ENCODE results near the gene PODN.
A peak's percentile ranks its signal among the peaks of the same experiment; 100 is the strongest.

PODN gene

DNA sequence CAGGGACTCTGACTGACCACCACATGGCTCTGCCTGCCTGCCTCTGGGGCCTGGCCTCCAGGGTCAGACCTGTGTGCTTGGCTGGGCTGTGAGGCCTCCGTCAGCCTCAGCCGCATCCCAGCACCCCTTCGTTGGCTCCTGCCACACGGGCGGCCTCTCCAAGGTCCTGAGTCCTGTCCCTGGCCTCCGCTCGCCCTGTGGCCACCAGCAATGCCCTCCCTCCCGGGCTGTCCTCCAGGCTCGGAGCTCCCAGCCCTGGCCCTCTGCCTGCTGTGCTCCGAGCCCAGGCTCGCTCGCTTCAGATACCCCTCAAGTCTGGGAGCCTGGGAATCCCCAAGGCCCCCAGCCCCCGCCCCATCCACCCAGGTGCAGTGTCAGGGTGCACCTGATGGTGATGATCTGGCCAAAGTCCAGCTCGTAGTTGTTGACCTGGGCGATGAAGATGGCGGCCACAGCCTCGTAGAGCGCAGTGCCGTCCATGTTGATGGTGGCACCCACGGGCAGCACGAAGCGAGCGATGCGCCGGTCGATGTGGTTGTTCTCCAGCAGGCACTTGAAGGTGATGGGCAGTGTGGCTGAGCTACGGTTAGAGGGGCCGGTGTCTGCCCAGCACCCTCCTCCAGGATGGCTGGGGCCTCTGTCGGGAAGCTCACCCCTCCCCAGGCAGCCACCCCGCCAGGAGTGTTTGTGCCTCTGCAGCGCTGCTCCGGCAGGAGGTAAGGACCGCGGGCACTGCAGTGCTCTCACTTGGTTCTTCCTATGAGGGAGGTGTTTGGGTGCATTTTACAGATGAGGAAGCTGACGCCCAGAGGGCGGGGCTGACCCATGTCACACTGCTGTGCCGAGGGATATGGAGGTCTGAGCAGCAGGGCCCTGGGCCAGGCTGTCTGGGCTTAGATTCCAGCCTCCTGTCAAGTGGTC is 28.5 kb downstream of the PODN start:
- no peak for DNase-seq

- peak in 1 of 2 experiments; percentile 41 for DNase-seq
These were observed 30.0 kb downstream of the PODN start for GRCh38 chr1:53091841-53092645.

DNA sequence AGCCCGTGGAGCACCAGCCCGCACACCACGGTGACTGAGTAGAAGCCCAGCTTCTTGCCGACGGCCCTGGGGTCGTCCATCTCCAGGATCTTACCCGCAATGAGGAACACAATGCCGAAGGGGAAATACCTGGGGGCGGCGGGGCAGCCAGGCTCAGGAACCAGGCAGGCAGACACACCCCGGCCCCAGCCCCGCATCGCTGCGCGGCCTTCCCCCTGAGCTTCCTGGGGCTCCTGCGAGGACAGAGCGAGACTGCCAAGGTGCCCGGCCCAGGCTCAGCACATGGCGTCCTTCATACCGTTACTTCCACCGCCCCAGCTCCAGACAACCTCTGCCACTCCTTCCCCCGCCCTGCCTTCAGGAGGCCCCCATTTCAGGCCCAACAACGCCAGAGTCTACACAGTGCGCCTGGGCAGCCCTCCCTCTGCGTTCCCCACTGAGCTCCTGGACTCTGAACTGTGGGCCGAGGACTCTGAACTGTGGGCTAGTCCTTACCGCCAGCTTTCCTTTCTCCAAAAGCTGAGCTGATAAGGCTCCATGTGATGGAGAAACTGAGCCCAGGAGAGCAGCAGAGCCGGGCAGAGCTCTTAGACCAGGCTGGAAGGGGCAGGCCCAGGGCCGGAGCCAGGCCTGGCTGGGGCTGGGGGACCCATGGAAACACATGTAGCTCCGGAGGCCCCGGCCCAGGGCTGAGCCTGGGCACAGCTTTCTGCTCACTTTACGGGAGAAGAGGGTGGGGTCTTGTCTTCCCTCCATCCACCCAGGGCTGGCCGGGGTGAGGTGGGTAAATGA is 30.8 kb downstream of the PODN start:
- no peak for DNase-seq

GRCh38 chr1:53093451-53093754 is 31.4 kb downstream of the PODN start:
- no peak for DNase-seq

GRCh38 chr1:53093778-53094532 is 31.9 kb downstream of the PODN start:
- no peak for DNase-seq

- no peak for DNase-seq
These were observed 32.5 kb downstream of the PODN start for GRCh38 chr1:53094533-53094919.

DNA sequence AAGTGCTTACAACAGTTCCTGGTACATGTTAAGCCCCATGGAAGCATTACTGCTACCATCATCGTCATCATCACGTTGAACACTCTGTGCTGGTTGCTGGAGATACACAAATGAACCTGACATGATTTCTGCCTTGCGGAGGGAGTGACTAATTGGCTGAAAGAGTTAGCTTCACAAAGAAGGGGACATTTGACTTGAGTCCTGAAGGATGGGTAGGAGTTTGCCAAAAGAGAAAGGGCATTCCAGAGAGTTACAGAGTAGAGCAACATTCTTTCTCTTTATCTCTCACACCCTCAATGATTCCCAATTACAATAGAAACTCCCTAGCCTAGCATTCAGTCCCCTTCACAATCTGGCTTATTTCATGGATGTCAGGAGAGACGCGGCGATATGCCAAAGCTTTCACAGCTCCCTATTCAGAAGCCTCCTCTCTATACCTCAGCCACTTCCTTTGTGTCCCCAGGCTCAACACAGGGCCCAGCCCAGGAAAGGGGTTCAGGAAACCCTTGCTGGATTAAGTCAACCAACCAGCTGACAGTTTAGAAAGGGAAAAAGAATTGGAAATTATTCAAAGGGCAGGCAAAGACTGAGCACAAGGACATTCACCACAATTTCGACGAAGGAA is 42.4 kb downstream of the PODN start:
- DNase-seq = no peak

- no peak for DNase-seq
These were observed 45.1 kb downstream of the PODN start for GRCh38 chr1:53107090-53107489.

DNA sequence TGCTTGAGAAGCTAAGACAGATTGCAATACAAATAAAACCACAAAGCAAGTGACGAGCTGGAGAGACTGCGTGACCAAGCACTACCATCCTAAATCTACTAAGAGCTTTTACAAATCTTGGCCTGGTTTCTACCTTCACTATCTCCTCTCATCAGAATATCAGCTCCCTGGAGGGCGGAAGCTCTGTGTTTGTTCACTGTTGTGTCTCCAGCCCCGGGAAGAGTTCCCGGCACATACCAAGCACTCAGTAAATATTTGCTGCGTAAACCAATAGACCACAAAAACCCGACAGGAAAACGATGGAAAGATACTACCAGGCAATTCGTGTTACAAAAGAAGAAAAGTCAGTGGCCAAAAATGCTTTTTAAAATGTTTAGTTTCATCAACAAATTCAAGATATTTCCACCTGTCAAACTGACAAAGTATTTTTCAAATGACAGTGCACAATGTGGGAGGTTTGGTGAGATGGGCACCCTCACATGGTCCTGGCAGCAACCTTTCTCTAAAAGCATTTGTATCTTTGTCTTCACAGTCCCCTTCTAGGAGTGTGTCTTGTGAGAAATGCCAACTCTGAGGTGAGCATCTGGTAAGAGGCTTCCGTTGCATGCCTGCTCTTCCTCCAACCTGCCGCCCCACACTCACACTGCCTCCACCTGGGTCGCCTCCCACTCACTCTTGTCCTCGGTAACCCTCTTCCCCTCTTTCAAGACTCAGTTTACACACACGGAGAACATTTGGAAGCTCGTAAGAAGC is 45.7 kb downstream of the PODN start:
- no peak for DNase-seq

- no peak for DNase-seq
These were observed 46.9 kb downstream of the PODN start for GRCh38 chr1:53108646-53109580.

DNA sequence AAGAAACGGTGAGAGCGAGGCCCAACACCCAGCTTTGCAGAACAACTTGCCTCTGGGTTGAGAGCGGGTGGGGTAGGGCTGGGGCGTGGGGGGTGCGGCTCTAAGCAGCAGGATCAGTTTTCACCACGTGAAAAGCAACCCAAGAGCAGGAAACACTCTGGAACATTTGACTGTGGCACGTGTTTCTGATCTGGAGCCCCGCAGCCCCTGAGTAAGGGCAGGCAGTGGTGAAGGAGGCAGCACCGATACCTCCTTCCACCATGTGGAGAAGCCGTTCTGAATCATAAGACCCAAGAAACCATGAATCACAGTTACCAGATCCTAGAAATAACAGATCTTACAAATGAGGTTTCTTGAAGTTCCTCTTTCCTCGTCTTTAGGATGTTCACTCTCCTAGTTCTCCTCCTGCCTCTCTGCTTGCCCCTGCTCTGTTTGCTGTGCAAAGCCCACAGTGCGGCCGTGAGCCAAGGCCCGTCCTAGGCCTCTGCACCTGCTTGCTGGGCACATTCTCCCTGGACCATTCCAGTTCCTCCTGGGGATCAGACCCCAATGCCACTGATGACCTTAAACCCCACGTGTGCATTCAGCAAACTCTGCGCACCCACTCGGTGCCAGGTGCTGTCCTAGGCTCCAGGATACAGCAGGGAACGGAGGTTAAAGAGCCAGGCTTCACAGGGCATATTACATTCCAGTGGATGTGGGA is 48.5 kb downstream of the PODN start:
- DNase-seq = no peak

- DNase-seq = no peak
These were observed 49.1 kb downstream of the PODN start for GRCh38 chr1:53111073-53111556.

GRCh38 chr1:53111693-53112092 is 49.7 kb downstream of the PODN start:
- DNase-seq = no peak

- no peak for DNase-seq
These were observed 50.3 kb downstream of the PODN start for GRCh38 chr1:53112271-53112774.

- no peak for DNase-seq
These were observed 50.8 kb downstream of the PODN start for GRCh38 chr1:53112861-53113260.

GRCh38 chr1:53114090-53114489 is 52.1 kb downstream of the PODN start:
- DNase-seq = no peak

DNA sequence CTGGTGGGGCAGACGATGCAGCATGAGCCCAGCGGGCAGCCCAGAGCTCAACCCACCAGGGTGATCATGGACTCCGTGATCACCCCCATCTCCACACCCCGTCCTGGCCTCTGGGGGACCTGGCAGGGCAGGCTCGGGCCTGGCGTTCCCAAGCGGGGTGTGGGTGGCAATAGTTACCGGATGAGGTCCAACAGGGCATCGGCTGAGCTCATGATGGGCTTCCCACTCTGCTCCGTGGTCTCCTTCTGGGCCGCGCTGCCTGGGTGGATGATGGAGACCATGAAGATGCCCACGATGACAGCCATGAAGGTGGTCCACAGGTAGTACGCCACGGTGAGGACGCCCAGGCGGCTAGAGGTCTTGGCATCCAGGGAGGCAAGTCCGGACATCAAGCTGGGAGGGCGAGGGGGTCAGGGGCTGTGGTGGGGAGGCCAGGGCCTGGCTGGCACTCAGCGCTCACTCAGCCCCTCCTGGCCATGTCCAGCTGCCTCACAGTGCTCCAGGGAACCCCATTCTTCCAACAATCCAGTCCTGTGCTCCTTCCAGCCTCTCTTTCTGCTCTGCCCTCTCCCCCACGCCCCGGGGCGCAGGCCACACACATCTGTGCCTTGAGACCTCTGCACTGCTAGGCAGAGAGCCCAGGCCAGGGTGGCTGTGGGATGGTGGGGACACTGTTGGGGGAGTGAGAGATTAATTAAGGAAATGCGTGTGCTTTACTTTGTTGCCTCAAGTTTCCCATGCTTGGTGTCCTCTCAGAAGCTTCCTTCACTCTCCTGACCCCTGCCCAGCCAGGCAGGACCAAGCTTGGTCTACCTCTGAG is 52.8 kb downstream of the PODN start:
- DNase-seq = no peak

Measured in cerebellar nuclear complex (tissue), 1 donor.